Endothelial cell of umbilical vein (primary cell): ENCODE results near the gene RHBDF1. TPM values are rescaled to one million over a fixed set of nuclear protein-coding genes. Genes with fewer than 3 reads are reported as not detected.

Experiments
- BruUV-seq: library from RNA; stranded (reverse); fragments of 400-500 nt; replicated peaks from 2 replicates; lab custom pipeline; 2021; lab: Mats Ljungman, UMichigan
- CTCF ChIA-PET: fragments of 300-600, 350-600 bp; sonication (Branson Sonifier 250); formaldehyde crosslinking; loops from one replicate; lab custom pipeline; 2021; ENCODE audit warnings: antibody characterized with exemption, inconsistent platforms; lab: Charles Lee
- POLR2A ChIA-PET: fragments of 300-600, 350-600 bp; sonication (Branson Sonifier 250); formaldehyde crosslinking; loops from one replicate; lab custom pipeline; 2021; ENCODE audit warnings: antibody characterized with exemption, inconsistent platforms; lab: Charles Lee
- DNase-seq: peaks from one replicate; pipeline ENCODE4 v3.0.0-alpha.2; 2011; ENCODE audit warnings: low read depth, low spot score
- FAIRE-seq: peaks from 2 replicates; lab custom pipeline; 2011; peaks lifted over from hg19 to GRCh38; lab: Jason Lieb, UNC
- H2AFZ ChIP-seq: 2 replicates; pipeline ENCODE4 v1.6.0; 2012; ENCODE audit warnings: low read depth, low read length, control low read depth, inconsistent platforms
- H3K27ac ChIP-seq: 2 replicates; pipeline ENCODE4 v1.5.1; 2011; ENCODE audit warnings: low read depth, mild to moderate bottlenecking, control low read depth, low read length, moderate library complexity; ENCODE audit not compliant: insufficient read depth
- H3K27me3 ChIP-seq, 2 experiments: 2 replicates each; pipeline versions ENCODE4 v1.6.0 to v1.6.1; 2011; ENCODE audit warnings: low read length in 2 of 2, mixed read lengths in 1 of 2; ENCODE audit not compliant: control insufficient read depth in 2 of 2, insufficient read depth in 2 of 2
- H3K36me3 ChIP-seq, 2 experiments: 2 replicates in 1 of 2; 3 replicates in 1 of 2; pipeline ENCODE4 v1.5.1; 2011; ENCODE audit warnings: low read length in 2 of 2, mild to moderate bottlenecking in 1 of 2, moderate library complexity in 1 of 2; ENCODE audit not compliant: control insufficient read depth in 2 of 2, insufficient read depth in 2 of 2; ENCODE audit errors: extremely low read depth in 1 of 2
- H3K4me1 ChIP-seq: 3 replicates; pipeline ENCODE4 v1.5.1; 2011; ENCODE audit warnings: mild to moderate bottlenecking, low read length; ENCODE audit not compliant: control insufficient read depth, insufficient read depth; ENCODE audit errors: extremely low read depth
- H3K4me2 ChIP-seq: 2 replicates; pipeline ENCODE4 v1.6.1; 2011; ENCODE audit warnings: low read length, control low read depth, mixed read lengths; ENCODE audit not compliant: insufficient read depth
- H3K4me3 ChIP-seq, 3 experiments: fragments of 200-600 bp in 1 of 3; sonication (generic), shearing (Covaris generic) in 1 of 3; replicated peaks in 1 of 3; 2 replicates each; pipeline ENCODE4 v1.5.1; 2011 to 2016; ENCODE audit warnings: control low read depth in 3 of 3, low read length in 3 of 3, mild to moderate bottlenecking in 2 of 3, inconsistent platforms in 1 of 3, low read depth in 1 of 3, moderate library complexity in 1 of 3; ENCODE audit not compliant: insufficient read depth in 1 of 3
- H3K79me2 ChIP-seq: 2 replicates; pipeline ENCODE4 v1.6.0; 2012; ENCODE audit warnings: low read length, inconsistent platforms; ENCODE audit not compliant: control insufficient read depth, insufficient read depth
- H3K9ac ChIP-seq: replicated peaks from 2 replicates; pipeline ENCODE3; 2011; ENCODE audit warnings: low read length, control low read depth; ENCODE audit not compliant: insufficient read depth; ENCODE audit errors: extremely low read depth
- H3K9me1 ChIP-seq: replicated peaks from 3 replicates; pipeline ENCODE4 v1.6.0; 2011; ENCODE audit warnings: mild to moderate bottlenecking, low read length; ENCODE audit not compliant: control insufficient read depth, insufficient read depth; ENCODE audit errors: extremely low read depth
- H3K9me3 ChIP-seq: replicated peaks from 2 replicates; pipeline ENCODE4 v1.5.1; 2012; ENCODE audit warnings: low read length, inconsistent platforms; ENCODE audit not compliant: control insufficient read depth, insufficient read depth
- H4K20me1 ChIP-seq: replicated peaks from 2 replicates; pipeline ENCODE3; 2011; ENCODE audit warnings: mild to moderate bottlenecking, low read length; ENCODE audit not compliant: control insufficient read depth, insufficient read depth; ENCODE audit errors: extremely low read depth
- CTCF ChIP-seq, 2 donors: IDR thresholded peaks; 1 replicate in 1 of 2; 2 replicates in 1 of 2; pipeline ENCODE4 v1.5.1; 2011; ENCODE audit warnings: low read length in 2 of 2, mild to moderate bottlenecking in 2 of 2, moderate library complexity in 2 of 2, control low read depth in 1 of 2, inconsistent platforms in 1 of 2, low read depth in 1 of 2; ENCODE audit not compliant: insufficient read depth in 1 of 2; ENCODE audit errors: extremely low read depth in 1 of 2
- EZH2 ChIP-seq: IDR thresholded peaks from 2 replicates; pipeline ENCODE4 v1.6.1; 2012; ENCODE audit warnings: borderline replicate concordance, low read depth, mild to moderate bottlenecking, moderate library complexity, low read length, inconsistent platforms; ENCODE audit not compliant: severe bottlenecking
- FOS ChIP-seq: IDR thresholded peaks from 2 replicates; pipeline ENCODE4 v1.6.1; 2011; ENCODE audit warnings: mild to moderate bottlenecking, low read length, moderate library complexity, borderline replicate concordance; ENCODE audit not compliant: insufficient read depth
- GATA2 ChIP-seq: IDR thresholded peaks from 2 replicates; pipeline ENCODE4 v1.7.0; 2011; ENCODE audit warnings: low read depth, mild to moderate bottlenecking, moderate library complexity, mixed read lengths, low read length; ENCODE audit not compliant: insufficient read length, insufficient read depth
- JUN ChIP-seq: IDR thresholded peaks from 2 replicates; pipeline ENCODE4 v1.6.1; 2011; ENCODE audit warnings: borderline replicate concordance, low read depth; ENCODE audit not compliant: insufficient read length, insufficient read depth
- MAX ChIP-seq: IDR thresholded peaks from 2 replicates; pipeline ENCODE4 v1.6.1; 2011; ENCODE audit not compliant: insufficient read depth, insufficient read length
- MYC ChIP-seq: IDR thresholded peaks from one replicate; pipeline ENCODE4 v1.6.1; 2011; ENCODE audit warnings: mild to moderate bottlenecking, low read depth, low read length
- POLR2A ChIP-seq: IDR thresholded peaks from 2 replicates; pipeline ENCODE4 v1.6.1; 2012; ENCODE audit warnings: low read depth, mild to moderate bottlenecking, control low read depth, low read length
- POLR2AphosphoS5 ChIP-seq: IDR thresholded peaks from 2 replicates; pipeline ENCODE4 v1.6.1; 2012; ENCODE audit warnings: low read depth, mild to moderate bottlenecking, control low read depth, low read length, moderate library complexity; ENCODE audit not compliant: insufficient read depth
- dilution Hi-C: fragments of 300-500 bp; cut with MboI; formaldehyde crosslinking; loops from one replicate; pipeline ENCODE4 v1.15.0; 2019; ENCODE audit warnings: low sequenced_read_pairs; ENCODE audit not compliant: extremely low pct_ligation_motif_present
- intact Hi-C: fragments of 100-400 bp; cut with micrococcal nuclease; formaldehyde crosslinking; loops from one replicate; pipeline ENCODE4 v1.10.0; 2022
- polyA plus RNA-seq, 4 experiments: library from polyadenylated mRNA; depleted of rRNA in 3 of 4; stranded (reverse) in 3 of 4; unstranded in 1 of 4; fragments of >200 nt; gene quantifications; 2 replicates each; pipeline versions ENCODE4 v1.2.1 to v1.2.3, GENCODE V29; 2011 to 2012; ENCODE audit warnings: missing spikeins in 1 of 4
- total RNA-seq: library from RNA; stranded (reverse); gene quantifications from 2 replicates; pipeline ENCODE4 v1.2.3, GENCODE V29; 2021

The RHBDF1 gene
- total and polyA plus RNA-seq, 2 donors (not counting 3 experiments of a cell fraction or from before 2014, with no cell fraction given) = 57.0 to 113 TPM

GRCh38 chr16:84718-85406 lies 12.4 kb upstream of the RHBDF1 start:
- Histone ChIP-seq H3K9ac (no peak overlapping the region), H3K4me2 (no peak overlapping the region), H3K79me2 (no peaks in the 10 kb centered on the region), H3K9me3 (no peaks in the 10 kb centered on the region), H3K36me3 (peaks cover 5 to 25% of the 10 kb centered on the region in 2 experiments), H3K4me3 (no peak overlapping the region), H3K9me1 (no peaks in the 10 kb centered on the region), H3K27me3 (no peaks in the 10 kb centered on the region), H3K4me1 (peaks cover 33% of the 10 kb centered on the region), H4K20me1 (no peaks in the 10 kb centered on the region), H3K27ac (peak overlapping the region; percentile 78), H2AFZ (no peak overlapping the region)
- intact Hi-C loops = loop anchor here (1.0 kb wide), 3 partner anchors 9 to 32 kb away; partner anchors contain the start of genes POLR3K and SNRNP25
- TF ChIP-seq GATA2 (no peak), MYC (no peak), EZH2 (no peak), FOS (peak; percentile 93), JUN (peak; percentile 82), POLR2AphosphoS5 (peak; percentile 95), CTCF (IDR thresholded peaks at IDR 0.05; ENCODE audit: extremely low read depth in 1 of 2, insufficient read depth in 1 of 2, low read depth in 1 of 2, low read length in 2 of 2) (no peak), MAX (peak; percentile 11), POLR2A (peak; percentile 66)
- DNase-seq (peak; percentile 97), FAIRE-seq (peak; percentile 98)
- dilution Hi-C loops = no loop called here
- CTCF ChIA-PET = interaction anchor here (1.1 to 17.6 kb wide), 7 partner anchors 9 to 96 kb away, joined by 3 to 790 read pairs (median 6); partner anchors contain the start of genes HBQ1, MPG, POLR3K and RHBDF1
- POLR2A ChIA-PET = interaction anchor here (1.9 kb wide), 1 partner anchor 9 kb away, joined by 5 read pairs; no protein-coding TSS in a partner anchor
- BruUV-seq = no TSS peak
